HUES6 (cell line): ENCODE data around the gene SPOCK1.

Source experiments
- H3K27ac ChIP-seq: 2 replicates; pipeline ENCODE4 v1.7.0; 2013; ENCODE audit warnings: low read depth, mild to moderate bottlenecking, low read length, inconsistent platforms
- H3K27me3 ChIP-seq: 2 replicates; pipeline ENCODE4 v1.6.1; 2013; ENCODE audit warnings: low read length; ENCODE audit not compliant: control insufficient read depth, insufficient read depth
- H3K36me3 ChIP-seq: 2 replicates; pipeline ENCODE4 v1.6.1; 2013; ENCODE audit warnings: low read length; ENCODE audit not compliant: control insufficient read depth, insufficient read depth
- H3K4me1 ChIP-seq: 2 replicates; pipeline ENCODE4 v1.6.1; 2013; ENCODE audit warnings: low read length; ENCODE audit not compliant: control insufficient read depth, insufficient read depth
- H3K4me3 ChIP-seq: 2 replicates; pipeline ENCODE4 v1.5.1; 2013; ENCODE audit warnings: low read depth, low read length
- H3K9ac ChIP-seq: one replicate; pipeline ENCODE4 v1.6.1; 2013; ENCODE audit warnings: mild to moderate bottlenecking, low read length
- H3K9me3 ChIP-seq: 2 replicates; pipeline ENCODE4 v1.6.1; 2013; ENCODE audit warnings: low read depth, low read length; ENCODE audit not compliant: control insufficient read depth, insufficient read depth

SPOCK1 gene

GRCh38 chr5:137223324-137224295, 275.5 kb downstream of the SPOCK1 start:
- H3K27me3 ChIP-seq = no peaks in the 10 kb centered on the region
- no peak overlapping the region for H3K27ac ChIP-seq
- no peaks in the 10 kb centered on the region for H3K9me3 ChIP-seq
- H3K36me3 ChIP-seq = no peaks in the 10 kb centered on the region
- no peaks in the 10 kb centered on the region for H3K4me1 ChIP-seq
- H3K9ac ChIP-seq = no peak overlapping the region
- H3K4me3 ChIP-seq = no peak overlapping the region

GRCh38 chr5:137221943-137222342, 277.2 kb downstream of the SPOCK1 start:
- H3K9ac ChIP-seq = no peak overlapping the region
- H3K27me3 ChIP-seq = no peaks in the 10 kb centered on the region
- no peaks in the 10 kb centered on the region for H3K4me1 ChIP-seq
- no peaks in the 10 kb centered on the region for H3K36me3 ChIP-seq
- H3K4me3 ChIP-seq = no peak overlapping the region
- H3K9me3 ChIP-seq = no peaks in the 10 kb centered on the region
- H3K27ac ChIP-seq = no peak overlapping the region

- H3K4me3 ChIP-seq = no peak overlapping the region
- no peak overlapping the region for H3K9ac ChIP-seq
- no peaks in the 10 kb centered on the region for H3K27me3 ChIP-seq
- no peaks in the 10 kb centered on the region for H3K9me3 ChIP-seq
- no peak overlapping the region for H3K27ac ChIP-seq
- no peaks in the 10 kb centered on the region for H3K4me1 ChIP-seq
- H3K36me3 ChIP-seq = no peaks in the 10 kb centered on the region
These were observed 278.6 kb downstream of the SPOCK1 start for GRCh38 chr5:137220523-137220927.

- Histone ChIP-seq H3K4me1 (no peaks in the 10 kb centered on the region), H3K27ac (no peak overlapping the region), H3K9ac (no peak overlapping the region)
These were observed 280.2 kb downstream of the SPOCK1 start for GRCh38 chr5:137218896-137219295.

GRCh38 chr5:137218471-137218870, 280.7 kb downstream of the SPOCK1 start:
- Histone ChIP-seq H3K4me1 (no peaks in the 10 kb centered on the region), H3K9ac (no peak overlapping the region), H3K27ac (no peak overlapping the region), H3K27me3 (no peaks in the 10 kb centered on the region), H3K9me3 (no peaks in the 10 kb centered on the region), H3K36me3 (no peaks in the 10 kb centered on the region), H3K4me3 (no peak overlapping the region)

More at GRCh38 chr5:137218896-137219295, 280.2 kb downstream of the SPOCK1 start:
- Histone ChIP-seq H3K27me3 (no peaks in the 10 kb centered on the region), H3K36me3 (no peaks in the 10 kb centered on the region), H3K4me3 (no peak overlapping the region), H3K9me3 (no peaks in the 10 kb centered on the region)

- Histone ChIP-seq H3K9ac (no peak overlapping the region), H3K27me3 (no peaks in the 10 kb centered on the region), H3K27ac (no peak overlapping the region), H3K4me3 (no peak overlapping the region), H3K9me3 (no peaks in the 10 kb centered on the region), H3K36me3 (no peaks in the 10 kb centered on the region), H3K4me1 (no peaks in the 10 kb centered on the region)
These were observed 281.4 kb downstream of the SPOCK1 start for GRCh38 chr5:137217599-137218200.

GRCh38 chr5:137216976-137217598, 282.0 kb downstream of the SPOCK1 start:
- Histone ChIP-seq H3K27me3 (no peaks in the 10 kb centered on the region), H3K4me3 (no peak overlapping the region), H3K36me3 (no peaks in the 10 kb centered on the region), H3K27ac (no peak overlapping the region), H3K9me3 (no peaks in the 10 kb centered on the region), H3K4me1 (no peaks in the 10 kb centered on the region), H3K9ac (no peak overlapping the region)

- no peak overlapping the region for H3K9ac ChIP-seq
- H3K36me3 ChIP-seq = no peaks in the 10 kb centered on the region
- H3K4me3 ChIP-seq = no peak overlapping the region
- no peaks in the 10 kb centered on the region for H3K4me1 ChIP-seq
- no peaks in the 10 kb centered on the region for H3K27me3 ChIP-seq
- H3K9me3 ChIP-seq = no peaks in the 10 kb centered on the region
- H3K27ac ChIP-seq = no peak overlapping the region
These were observed 283.3 kb downstream of the SPOCK1 start for GRCh38 chr5:137215780-137216179.

GRCh38 chr5:137215261-137215660, 283.9 kb downstream of the SPOCK1 start:
- Histone ChIP-seq H3K36me3 (no peaks in the 10 kb centered on the region), H3K4me3 (no peak overlapping the region), H3K27me3 (no peaks in the 10 kb centered on the region), H3K4me1 (no peaks in the 10 kb centered on the region), H3K9me3 (no peaks in the 10 kb centered on the region), H3K9ac (no peak overlapping the region), H3K27ac (no peak overlapping the region)

GRCh38 chr5:137214446-137215189, 284.5 kb downstream of the SPOCK1 start:
- Histone ChIP-seq H3K9me3 (no peaks in the 10 kb centered on the region), H3K9ac (no peak overlapping the region), H3K27me3 (no peaks in the 10 kb centered on the region), H3K4me1 (no peaks in the 10 kb centered on the region), H3K36me3 (no peaks in the 10 kb centered on the region), H3K4me3 (no peak overlapping the region), H3K27ac (no peak overlapping the region)
